ENCODE measurements around the gene USH1G. TPM values are rescaled to one million over a fixed set of nuclear protein-coding genes. Genes with fewer than 3 reads are reported as not detected.

The USH1G gene
- total and polyA plus RNA-seq, 12 donors: 0.40 to 5.0 (median 1.2) TPM

DNA sequence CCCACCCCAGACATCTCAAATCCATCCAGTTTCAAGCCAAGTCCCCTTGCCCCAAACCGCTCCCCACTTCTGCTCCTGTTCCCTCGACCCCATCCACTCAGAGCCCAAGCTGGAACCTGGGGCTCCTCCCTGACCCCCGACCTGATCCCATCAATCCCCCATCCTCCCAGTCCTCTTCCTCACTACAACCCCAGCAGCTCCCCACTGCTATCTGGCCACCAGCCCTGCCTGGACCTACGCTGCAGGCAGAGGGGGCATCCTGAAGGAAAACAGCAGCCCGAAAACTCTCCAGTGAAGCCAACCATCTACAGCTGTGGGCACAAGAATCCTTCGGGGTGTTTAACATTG, 54.2 kb downstream of the USH1G start:
- peaks cover 43 to 57% of the 10 kb centered on the region in 2 donors for H3K4me1 ChIP-seq (replicated peaks in 1 of 2)
- H3K4me3 ChIP-seq: peak overlapping the region in 1 of 4 donors; percentile 32
- peak overlapping the region; percentile 19 to 86 (median 78) for H3K27ac ChIP-seq
- 44 to 66% (median 48%) methylated on average over 6 of the region's 6 CpGs for WGBS, 4 donors
- intact Hi-C loops (cut with DNase I): no loop called here
- DNase-seq: no peak
- TF ChIP-seq, protein P1, sequence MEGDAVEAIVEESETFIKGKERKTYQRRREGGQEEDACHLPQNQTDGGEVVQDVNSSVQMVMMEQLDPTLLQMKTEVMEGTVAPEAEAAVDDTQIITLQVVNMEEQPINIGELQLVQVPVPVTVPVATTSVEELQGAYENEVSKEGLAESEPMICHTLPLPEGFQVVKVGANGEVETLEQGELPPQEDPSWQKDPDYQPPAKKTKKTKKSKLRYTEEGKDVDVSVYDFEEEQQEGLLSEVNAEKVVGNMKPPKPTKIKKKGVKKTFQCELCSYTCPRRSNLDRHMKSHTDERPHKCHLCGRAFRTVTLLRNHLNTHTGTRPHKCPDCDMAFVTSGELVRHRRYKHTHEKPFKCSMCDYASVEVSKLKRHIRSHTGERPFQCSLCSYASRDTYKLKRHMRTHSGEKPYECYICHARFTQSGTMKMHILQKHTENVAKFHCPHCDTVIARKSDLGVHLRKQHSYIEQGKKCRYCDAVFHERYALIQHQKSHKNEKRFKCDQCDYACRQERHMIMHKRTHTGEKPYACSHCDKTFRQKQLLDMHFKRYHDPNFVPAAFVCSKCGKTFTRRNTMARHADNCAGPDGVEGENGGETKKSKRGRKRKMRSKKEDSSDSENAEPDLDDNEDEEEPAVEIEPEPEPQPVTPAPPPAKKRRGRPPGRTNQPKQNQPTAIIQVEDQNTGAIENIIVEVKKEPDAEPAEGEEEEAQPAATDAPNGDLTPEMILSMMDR (IDR thresholded peaks at IDR 0.05): no peak
- TF ChIP-seq POLR2A (IDR thresholded peaks at IDR 0.05): no peak
- peaks cover 0 to 6% of the 10 kb centered on the region in 2 donors for H3K36me3 ChIP-seq (replicated peaks in 1 of 2)
- H3K27me3 ChIP-seq: no peaks in the 10 kb centered on the region
- H3K9me3 ChIP-seq (replicated peaks in 1 of 3): no peaks in the 10 kb centered on the region

DNA sequence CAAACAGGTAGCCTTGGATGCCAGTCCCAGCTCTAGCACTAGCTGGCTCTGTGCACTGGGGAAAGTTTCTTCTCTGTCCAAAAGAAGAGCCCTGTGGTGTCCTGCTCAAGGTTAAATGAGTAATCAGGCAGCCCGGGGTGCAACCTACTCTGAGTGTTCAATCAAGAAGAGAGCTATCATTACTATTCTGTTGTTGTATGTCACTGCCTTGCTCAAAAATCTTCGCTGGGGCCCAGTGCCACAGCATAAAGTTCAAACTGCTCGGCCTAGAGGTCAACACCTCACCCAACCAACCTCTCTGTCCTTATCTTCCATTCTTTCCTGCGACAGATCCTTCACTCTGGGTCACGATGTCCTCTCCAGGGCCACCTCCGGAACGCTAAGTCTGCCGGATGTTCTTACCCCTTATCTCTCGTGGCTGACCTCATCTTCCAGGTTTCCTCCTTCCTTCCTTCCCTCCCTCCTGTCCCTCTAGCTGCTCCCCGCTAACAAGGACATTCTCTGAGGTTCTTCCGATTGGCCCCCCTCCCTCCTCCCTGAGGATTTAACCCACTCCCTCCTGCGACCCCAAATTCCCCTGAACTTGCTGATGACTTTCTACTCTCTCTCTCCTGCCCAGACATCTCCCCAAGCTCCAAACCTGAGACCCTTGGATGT, 54.7 kb downstream of the USH1G start:
- Histone ChIP-seq H3K4me1 (replicated peaks in 1 of 2) (peaks cover 43 to 55% of the 10 kb centered on the region in 2 donors), H3K27me3 (no peaks in the 10 kb centered on the region), H3K27ac (peak overlapping the region; percentile 19 to 86 (median 78)), H3K9me3 (replicated peaks in 1 of 3) (no peaks in the 10 kb centered on the region), H3K4me3 (peak overlapping the region in 1 of 4 donors; percentile 32), H3K36me3 (replicated peaks in 1 of 2) (peaks cover 0 to 9% of the 10 kb centered on the region in 2 donors)
- TF ChIP-seq, protein P1 (IDR thresholded peaks at IDR 0.05): no peak
- TF ChIP-seq POLR2A (IDR thresholded peaks at IDR 0.05): peak in 1 of 2 donors; percentile 59
- peak; percentile 72 to 94 (median 93) for DNase-seq
- intact Hi-C loops (cut with DNase I): no loop called here
- 30 to 46% (median 41%) methylated on average over 11 to 12 of the region's 12 CpGs for WGBS, 4 donors

DNA sequence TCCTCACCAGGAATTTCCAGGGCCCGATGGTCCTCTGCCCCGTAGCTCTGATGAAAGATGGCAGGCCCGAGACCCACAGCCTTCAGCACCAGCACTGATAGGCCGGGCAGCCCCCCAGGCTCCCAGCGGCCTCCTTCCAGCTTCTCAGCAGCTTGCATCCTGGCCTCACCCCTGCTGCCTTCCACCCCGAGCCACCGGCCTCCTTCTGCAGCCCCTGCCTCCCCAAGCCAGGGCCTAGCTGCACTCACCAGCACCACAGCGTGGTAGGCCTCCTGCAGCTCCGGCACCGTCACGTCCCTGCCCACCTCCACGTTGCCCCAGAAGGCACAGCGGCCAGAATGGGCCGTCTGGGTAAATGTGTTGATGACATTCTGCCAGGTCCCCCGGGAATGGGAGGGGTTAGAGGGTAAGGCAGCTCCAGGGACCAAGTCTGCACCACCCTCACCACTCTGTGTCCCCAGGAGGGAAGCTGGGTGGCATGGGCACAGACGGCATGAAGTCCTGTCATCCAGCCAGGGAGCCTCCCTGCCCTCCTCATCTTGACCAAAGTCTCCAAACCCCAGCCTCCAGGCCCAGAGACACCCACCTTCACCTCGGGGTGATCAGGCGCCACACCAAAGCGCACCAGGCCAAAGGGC, 56.7 kb downstream of the USH1G start:
- TF ChIP-seq, protein P1 (IDR thresholded peaks at IDR 0.05): no peak
- TF ChIP-seq POLR2A (IDR thresholded peaks at IDR 0.05): no peak
- H3K4me3 ChIP-seq: no peak overlapping the region
- no peaks in the 10 kb centered on the region for H3K9me3 ChIP-seq (replicated peaks in 1 of 3)
- H3K36me3 ChIP-seq (replicated peaks in 1 of 2): peaks cover 0 to 9% of the 10 kb centered on the region in 2 donors
- peak in 1 of 7 donors; percentile 52 for DNase-seq
- intact Hi-C loops (cut with DNase I): no loop called here
- peaks cover 33 to 66% of the 10 kb centered on the region in 2 donors for H3K4me1 ChIP-seq (replicated peaks in 1 of 2)
- H3K27me3 ChIP-seq: no peaks in the 10 kb centered on the region
- H3K27ac ChIP-seq: peak overlapping the region in 2 of 5 donors; percentile 7 to 41
- 45 to 72% (median 55%) methylated on average over 11 to 19 of the region's 19 CpGs for WGBS, 4 donors

Other genes with a start within 250 kb of the USH1G start
- gene CD300LF, start 210.3 kb downstream of the USH1G start, total RNA-seq: 1 to 10 TPM in 6 of 9 donors, under 1 TPM in 2, not detected in 1; 0.33 to 6.3 (median 1.4) TPM
- 1 to 10 TPM in 2 of 3 donors, under 1 TPM in 1; 0.68 to 6.3 (median 1.0) TPM for gene CD300LF, start 210.3 kb downstream of the USH1G start, polyA plus RNA-seq
- gene RAB37, start 186.0 kb downstream of the USH1G start, total RNA-seq: 1 to 10 TPM in 8 of 9 donors, under 1 TPM in 1; 0.39 to 6.6 (median 3.5) TPM
- 1 to 10 TPM in 2 of 3 donors, under 1 TPM in 1; 0.57 to 2.3 (median 2.0) TPM for gene RAB37, start 186.0 kb downstream of the USH1G start, polyA plus RNA-seq
- gene NHERF1, start 174.6 kb downstream of the USH1G start, total RNA-seq: 100 to 1,000 TPM in 8 of 9 donors, 10 to 100 TPM in 1; 22.0 to 277 (median 211) TPM
- gene NHERF1, start 174.6 kb downstream of the USH1G start, polyA plus RNA-seq: 100 to 1,000 TPM in 1 of 3 donors, 10 to 100 TPM in 2; 45.9 to 277 (median 57.8) TPM
- 100 to 1,000 TPM in 1 of 9 donors, 10 to 100 TPM in 8; 23.1 to 149 (median 57.4) TPM for gene NAT9, start 146.9 kb downstream of the USH1G start, total RNA-seq
- 100 to 1,000 TPM in 2 of 3 donors, 10 to 100 TPM in 1; 91.6 to 112 (median 104) TPM for gene NAT9, start 146.9 kb downstream of the USH1G start, polyA plus RNA-seq
- gene GRIN2C, start 63.4 kb downstream of the USH1G start, total RNA-seq: 10 to 100 TPM in 1 of 9 donors, 1 to 10 TPM in 7, under 1 TPM in 1; 0.42 to 16.4 (median 3.2) TPM
- 1 to 10 TPM in 2 of 3 donors, under 1 TPM in 1; 0.70 to 6.1 (median 3.2) TPM for gene GRIN2C, start 63.4 kb downstream of the USH1G start, polyA plus RNA-seq
- 100 to 1,000 TPM; 314 to 835 (median 511) TPM for gene FDXR, start 50.3 kb downstream of the USH1G start, total RNA-seq
- 100 to 1,000 TPM; 159 to 405 (median 254) TPM for gene FDXR, start 50.3 kb downstream of the USH1G start, polyA plus RNA-seq
- 10 to 100 TPM in 5 of 9 donors, 1 to 10 TPM in 4; 1.7 to 15.3 (median 10.4) TPM for gene FADS6, start 29.6 kb downstream of the USH1G start, total RNA-seq
- gene FADS6, start 29.6 kb downstream of the USH1G start, polyA plus RNA-seq: 1 to 10 TPM in 2 of 3 donors, under 1 TPM in 1; 0.92 to 5.1 (median 2.9) TPM
- gene OTOP2, start 1.0 kb upstream of the USH1G start, total RNA-seq: under 1 TPM in 1 of 9 donors, not detected in 8; 0.11 TPM
- under 1 TPM in 1 of 3 donors, not detected in 2; 0.03 TPM for gene OTOP2, start 1.0 kb upstream of the USH1G start, polyA plus RNA-seq
- gene OTOP3, start 12.6 kb upstream of the USH1G start, total RNA-seq: not detected
- gene OTOP3, start 12.6 kb upstream of the USH1G start, polyA plus RNA-seq: not detected
- gene HID1, start 49.5 kb upstream of the USH1G start, total RNA-seq: 10 to 100 TPM in 3 of 9 donors, 1 to 10 TPM in 6; 2.8 to 15.1 (median 6.6) TPM
- 10 to 100 TPM in 2 of 3 donors, 1 to 10 TPM in 1; 5.4 to 42.6 (median 19.2) TPM for gene HID1, start 49.5 kb upstream of the USH1G start, polyA plus RNA-seq
- 10 to 100 TPM in 6 of 9 donors, 1 to 10 TPM in 3; 1.2 to 17.9 (median 11.5) TPM for gene CDR2L, start 64.4 kb upstream of the USH1G start, total RNA-seq
- gene CDR2L, start 64.4 kb upstream of the USH1G start, polyA plus RNA-seq: 1 to 10 TPM; 3.7 to 5.6 (median 4.1) TPM
- gene MRPL58, start 89.4 kb upstream of the USH1G start, total RNA-seq: 100 to 1,000 TPM in 1 of 9 donors, 10 to 100 TPM in 8; 38.7 to 120 (median 60.3) TPM
- 10 to 100 TPM; 46.7 to 88.8 (median 57.6) TPM for gene MRPL58, start 89.4 kb upstream of the USH1G start, polyA plus RNA-seq
- 100 to 1,000 TPM; 215 to 452 (median 283) TPM for gene ATP5PD, start 123.7 kb upstream of the USH1G start, total RNA-seq
- gene ATP5PD, start 123.7 kb upstream of the USH1G start, polyA plus RNA-seq: 100 to 1,000 TPM; 393 to 826 (median 646) TPM
- gene KCTD2, start 124.0 kb upstream of the USH1G start, total RNA-seq: 10 to 100 TPM; 38.2 to 49.2 (median 41.0) TPM
- 10 to 100 TPM; 20.6 to 52.4 (median 24.3) TPM for gene KCTD2, start 124.0 kb upstream of the USH1G start, polyA plus RNA-seq
- gene SLC16A5, start 164.7 kb upstream of the USH1G start, total RNA-seq: 1 to 10 TPM in 8 of 9 donors, under 1 TPM in 1; 0.91 to 3.0 (median 1.7) TPM
- 1 to 10 TPM in 2 of 3 donors, under 1 TPM in 1; 0.77 to 3.9 (median 2.1) TPM for gene SLC16A5, start 164.7 kb upstream of the USH1G start, polyA plus RNA-seq
- 10 to 100 TPM in 1 of 9 donors, 1 to 10 TPM in 8; 3.7 to 13.8 (median 8.8) TPM for gene ARMC7, start 186.7 kb upstream of the USH1G start, total RNA-seq
- gene ARMC7, start 186.7 kb upstream of the USH1G start, polyA plus RNA-seq: 1 to 10 TPM; 5.5 to 7.1 (median 5.8) TPM
- 100 to 1,000 TPM in 1 of 9 donors, 10 to 100 TPM in 8; 33.4 to 112 (median 63.2) TPM for gene NT5C, start 208.5 kb upstream of the USH1G start, total RNA-seq
- 100 to 1,000 TPM in 2 of 3 donors, 10 to 100 TPM in 1; 20.6 to 124 (median 114) TPM for gene NT5C, start 208.5 kb upstream of the USH1G start, polyA plus RNA-seq
- 100 to 1,000 TPM in 1 of 9 donors, 10 to 100 TPM in 8; 34.2 to 232 (median 50.9) TPM for gene JPT1, start 231.3 kb upstream of the USH1G start, total RNA-seq
- gene JPT1, start 231.3 kb upstream of the USH1G start, polyA plus RNA-seq: 100 to 1,000 TPM in 2 of 3 donors, 10 to 100 TPM in 1; 98.6 to 161 (median 102) TPM

All from adrenal gland (tissue), 12 donors.